Esophagus squamous epithelium (tissue), 4 donors: ENCODE data around the gene BTBD2.

Experiments used
- POLR2A ChIP-seq, 4 donors: fragments of 450-650 bp; IDR thresholded peaks; one replicate each; pipeline ENCODE4 v1.6.1; 2017; ENCODE audit warnings: antibody characterized with exemption in 4 of 4, mild to moderate bottlenecking in 4 of 4, moderate library complexity in 3 of 4
- TF ChIP-seq, protein P1 (sequence below), 6 experiments: fragments of 450-650 bp in 4 of 6; fragments of 200-600 bp in 2 of 6; sonication (generic) in 2 of 6; IDR thresholded peaks; one replicate each; pipeline ENCODE4 v1.5.1; 2016 to 2019; ENCODE audit warnings: antibody characterized with exemption in 6 of 6, mild to moderate bottlenecking in 4 of 6, moderate library complexity in 4 of 6

DNA sequence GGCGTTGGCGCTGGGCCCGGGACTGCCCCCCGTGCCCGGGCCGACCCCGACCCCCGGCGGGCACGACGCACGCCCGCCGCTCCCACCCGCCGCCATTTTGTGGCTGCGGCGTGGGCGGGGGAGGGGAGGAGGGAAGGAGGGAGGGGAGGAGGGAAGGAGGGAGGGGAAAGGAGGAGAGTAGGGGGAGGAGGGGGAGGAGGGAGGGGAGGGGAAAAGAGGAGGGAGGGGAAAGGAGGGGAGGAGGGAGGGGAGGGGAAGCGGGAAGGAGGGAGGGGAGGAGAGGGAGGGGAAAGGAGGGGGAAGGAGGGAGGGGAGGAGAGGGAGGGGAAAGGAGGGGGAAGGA is at the start of gene BTBD2:
- no peak for TF ChIP-seq POLR2A (IDR thresholded peaks at IDR 0.05)
- TF ChIP-seq, protein P1, sequence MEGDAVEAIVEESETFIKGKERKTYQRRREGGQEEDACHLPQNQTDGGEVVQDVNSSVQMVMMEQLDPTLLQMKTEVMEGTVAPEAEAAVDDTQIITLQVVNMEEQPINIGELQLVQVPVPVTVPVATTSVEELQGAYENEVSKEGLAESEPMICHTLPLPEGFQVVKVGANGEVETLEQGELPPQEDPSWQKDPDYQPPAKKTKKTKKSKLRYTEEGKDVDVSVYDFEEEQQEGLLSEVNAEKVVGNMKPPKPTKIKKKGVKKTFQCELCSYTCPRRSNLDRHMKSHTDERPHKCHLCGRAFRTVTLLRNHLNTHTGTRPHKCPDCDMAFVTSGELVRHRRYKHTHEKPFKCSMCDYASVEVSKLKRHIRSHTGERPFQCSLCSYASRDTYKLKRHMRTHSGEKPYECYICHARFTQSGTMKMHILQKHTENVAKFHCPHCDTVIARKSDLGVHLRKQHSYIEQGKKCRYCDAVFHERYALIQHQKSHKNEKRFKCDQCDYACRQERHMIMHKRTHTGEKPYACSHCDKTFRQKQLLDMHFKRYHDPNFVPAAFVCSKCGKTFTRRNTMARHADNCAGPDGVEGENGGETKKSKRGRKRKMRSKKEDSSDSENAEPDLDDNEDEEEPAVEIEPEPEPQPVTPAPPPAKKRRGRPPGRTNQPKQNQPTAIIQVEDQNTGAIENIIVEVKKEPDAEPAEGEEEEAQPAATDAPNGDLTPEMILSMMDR (IDR thresholded peaks at IDR 0.05): no peak
